TTC549 (cell line): ENCODE data around the gene DMRTC1.
"Not testable (repeated sequence)": the region's sequence is repeated elsewhere in the genome, so short reads cannot be mapped to it uniquely, and the experiment has no call there.

ENCODE experiments used
- FAIRE-seq: peaks from 2 replicates; lab custom pipeline; 2012; peaks lifted over from hg19 to GRCh38; lab: Jason Lieb, UNC

The DMRTC1 gene

GRCh38 chrX:72943819-72944169 is at the start of gene DMRTC1:
Gene DMRTC1 (minus strand): TSS chrX:72943837. CDS start chrX:72875694, 68,143 bp downstream.
- FAIRE-seq: not testable (repeated sequence)

GRCh38 chrX:72980894-72981469 is 37.3 kb upstream of the DMRTC1 start:
- FAIRE-seq: not testable (repeated sequence)

- not testable (repeated sequence) for FAIRE-seq
These were observed 31.2 kb upstream of the DMRTC1 start for GRCh38 chrX:72974885-72975284.

GRCh38 chrX:72971859-72972258 is 28.2 kb upstream of the DMRTC1 start:
- not testable (repeated sequence) for FAIRE-seq

- FAIRE-seq: not testable (repeated sequence)
These were observed 16.3 kb upstream of the DMRTC1 start for GRCh38 chrX:72959971-72960370.

- FAIRE-seq: not testable (repeated sequence)
These were observed 410 bp downstream of the DMRTC1 start for GRCh38 chrX:72943035-72943818.

- FAIRE-seq: not testable (repeated sequence)
These were observed 1.4 kb downstream of the DMRTC1 start for GRCh38 chrX:72942272-72942671.

- FAIRE-seq: not testable (repeated sequence)
These were observed 5.7 kb downstream of the DMRTC1 start, which contains the start of gene FAM236A for GRCh38 chrX:72937906-72938305. Gene FAM236A (plus strand): TSS chrX:72938206. CDS start chrX:72938263, 57 bp downstream.

- FAIRE-seq: not testable (repeated sequence)
These were observed 6.7 kb downstream of the DMRTC1 start for GRCh38 chrX:72936882-72937455.

- peak; percentile 76 for FAIRE-seq
These were observed 7.2 kb downstream of the DMRTC1 start for GRCh38 chrX:72936455-72936854.

- FAIRE-seq: not testable (repeated sequence)
These were observed 11.4 kb downstream of the DMRTC1 start for GRCh38 chrX:72932283-72932682.

- not testable (repeated sequence) for FAIRE-seq
These were observed 27.5 kb downstream of the DMRTC1 start for GRCh38 chrX:72916096-72916495.

GRCh38 chrX:72912315-72912714 is 31.3 kb downstream of the DMRTC1 start, which contains the start of gene FAM236C:
Gene FAM236C (plus strand): TSS chrX:72912615. CDS start chrX:72912715, 100 bp downstream.
- not testable (repeated sequence) for FAIRE-seq

GRCh38 chrX:72889740-72890139 is 53.9 kb downstream of the DMRTC1 start:
- not testable (repeated sequence) for FAIRE-seq

GRCh38 chrX:72882898-72883297 is 60.7 kb downstream of the DMRTC1 start:
- FAIRE-seq: not testable (repeated sequence)

- not testable (repeated sequence) for FAIRE-seq
These were observed 106.1 kb downstream of the DMRTC1 start for GRCh38 chrX:72837532-72837931.

GRCh38 chrX:72830701-72831100 is 112.9 kb downstream of the DMRTC1 start:
- FAIRE-seq: not testable (repeated sequence)
